Measurements from ENCODE around the gene FOSL2.

Gene FOSL2

DNA sequence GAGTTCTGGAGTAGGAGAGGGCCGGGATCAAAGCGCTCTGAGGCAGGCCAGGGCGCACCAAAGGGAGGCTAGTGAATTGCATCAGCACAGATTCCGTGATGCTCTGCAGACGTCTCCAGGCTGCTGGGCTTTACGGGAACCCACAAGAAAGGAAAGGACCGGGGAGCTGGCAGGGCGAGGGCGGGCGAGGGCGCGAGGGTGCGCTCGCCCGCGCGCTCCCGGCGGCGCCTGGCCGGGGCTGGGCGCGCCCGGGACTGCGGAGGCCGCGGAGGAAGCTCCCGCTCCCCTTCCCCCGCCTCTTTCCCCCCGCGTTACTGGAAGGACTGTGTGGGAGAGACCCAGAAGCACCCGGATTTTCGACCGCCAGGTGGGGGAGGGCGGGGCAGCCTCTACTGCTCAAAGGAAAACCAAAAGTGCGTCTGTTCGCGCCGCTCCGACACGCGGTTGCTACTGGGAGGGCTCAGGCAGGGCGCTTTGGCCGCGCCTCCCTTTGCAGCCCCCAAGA is 2.4 kb upstream of the FOSL2 start:
- Mint-ChIP-seq H3K36me3 (ENCODE audit: low read depth) (no peaks in the 10 kb centered on the region), H3K9me3 (no peaks in the 10 kb centered on the region), H3K4me3 (peak overlapping the region; percentile 82), H3K27ac (no peak overlapping the region), H3K27me3 (peaks cover 12% of the 10 kb centered on the region), H3K4me1 (ENCODE audit: low read depth) (peaks cover 22% of the 10 kb centered on the region)
- intact Hi-C loops (cut with micrococcal nuclease), result loop anchor here (1.0 to 5.0 kb wide), 3 partner anchors 31 to 498 kb away; partner anchors contain the start of genes BABAM2 and RBKS

DNA sequence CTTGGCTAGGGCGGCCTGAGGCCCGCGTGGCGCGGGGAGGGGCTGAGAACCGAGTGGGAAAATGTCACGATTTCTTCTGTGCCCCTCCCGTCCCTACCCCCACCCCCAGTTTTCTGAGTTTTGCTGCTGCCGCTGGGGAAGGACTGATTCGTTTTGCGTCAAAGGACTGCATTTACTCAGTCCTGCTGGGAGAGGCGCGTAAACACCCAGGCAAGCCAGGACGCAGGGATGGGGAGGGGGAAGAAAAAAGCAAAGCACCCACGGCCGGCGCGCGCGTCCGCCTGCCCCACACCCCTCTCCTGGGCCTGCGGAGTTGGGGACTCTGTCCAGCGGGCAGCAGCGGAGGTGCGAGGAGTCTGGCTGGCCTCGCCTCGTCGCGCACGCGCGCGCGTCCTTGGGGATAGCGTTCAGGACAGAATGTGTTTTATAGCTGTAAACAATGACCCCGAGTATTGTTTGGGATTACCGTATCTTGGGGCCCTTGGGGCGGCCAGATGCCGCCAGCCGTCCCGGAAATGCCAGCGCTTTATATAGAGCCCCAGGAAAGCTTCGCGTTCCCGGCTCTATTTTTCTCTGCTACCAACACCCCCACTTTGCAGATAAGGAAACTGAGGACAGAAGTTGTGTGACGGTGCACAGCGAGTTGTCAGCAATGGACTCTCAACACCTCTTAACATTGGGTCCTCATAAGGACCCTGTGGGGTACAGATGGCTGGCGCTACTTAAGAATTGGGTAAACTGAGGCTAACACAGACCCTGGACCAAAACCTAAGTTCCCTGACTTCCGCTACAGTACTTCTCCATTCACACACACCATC is 1.7 kb upstream of the FOSL2 start:
- no peaks in the 10 kb centered on the region for H3K36me3 Mint-ChIP-seq (ENCODE audit: low read depth)
- no peak overlapping the region for H3K27ac Mint-ChIP-seq
- H3K4me1 Mint-ChIP-seq (ENCODE audit: low read depth), result peaks cover 22% of the 10 kb centered on the region
- peak overlapping the region; percentile 82 for H3K4me3 Mint-ChIP-seq
- H3K27me3 Mint-ChIP-seq, result peaks cover 12% of the 10 kb centered on the region
- intact Hi-C loops (cut with micrococcal nuclease), result loop anchor here (1.0 to 5.0 kb wide), 3 partner anchors 32 to 499 kb away; partner anchors contain the start of genes BABAM2 and RBKS
- no peaks in the 10 kb centered on the region for H3K9me3 Mint-ChIP-seq

DNA sequence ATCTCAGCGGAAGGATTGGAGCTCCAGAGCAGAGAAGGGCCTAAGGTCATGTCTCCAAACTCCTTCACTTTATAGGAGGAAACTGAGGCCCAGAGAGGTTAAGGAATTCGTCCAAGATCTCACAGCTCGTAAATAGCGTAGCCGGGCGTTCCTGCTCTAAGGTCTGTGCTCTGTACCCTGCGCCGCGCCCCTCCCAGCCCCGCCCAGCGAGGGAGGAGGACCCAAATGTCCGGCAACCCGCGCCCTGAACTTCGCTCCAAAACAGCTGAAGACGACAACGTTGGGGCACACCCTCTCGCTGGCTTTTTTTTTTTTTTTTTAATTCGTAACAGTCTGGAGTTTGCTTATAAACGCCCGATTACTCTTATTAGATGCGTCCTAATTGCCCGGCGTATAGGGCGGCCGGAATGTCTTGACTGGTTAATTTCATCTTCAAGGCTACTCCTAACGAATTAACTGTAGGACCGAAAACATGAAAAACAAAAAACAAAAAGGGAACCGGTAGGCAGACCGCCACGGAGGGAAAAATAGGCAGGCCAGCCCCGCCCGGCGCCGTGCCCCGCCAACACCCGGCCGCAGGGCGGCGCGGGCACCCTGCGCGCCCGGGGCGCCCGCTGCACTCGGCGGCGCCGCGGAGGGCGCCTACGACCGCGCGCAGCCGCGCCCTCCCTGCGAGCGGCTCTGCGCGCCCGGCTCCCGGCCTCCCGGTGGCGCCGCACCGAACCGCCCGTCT is 928 bp upstream of the FOSL2 start:
- Mint-ChIP-seq H3K27ac (no peak overlapping the region), H3K36me3 (ENCODE audit: low read depth) (no peaks in the 10 kb centered on the region), H3K4me3 (peak overlapping the region; percentile 82), H3K9me3 (no peaks in the 10 kb centered on the region), H3K27me3 (peaks cover 12% of the 10 kb centered on the region), H3K4me1 (ENCODE audit: low read depth) (peaks cover 22% of the 10 kb centered on the region)
- intact Hi-C loops (cut with micrococcal nuclease), result loop anchor here (5.0 kb wide), 2 partner anchors 49 to 499 kb away; partner anchors contain the start of genes BABAM2 and RBKS

DNA sequence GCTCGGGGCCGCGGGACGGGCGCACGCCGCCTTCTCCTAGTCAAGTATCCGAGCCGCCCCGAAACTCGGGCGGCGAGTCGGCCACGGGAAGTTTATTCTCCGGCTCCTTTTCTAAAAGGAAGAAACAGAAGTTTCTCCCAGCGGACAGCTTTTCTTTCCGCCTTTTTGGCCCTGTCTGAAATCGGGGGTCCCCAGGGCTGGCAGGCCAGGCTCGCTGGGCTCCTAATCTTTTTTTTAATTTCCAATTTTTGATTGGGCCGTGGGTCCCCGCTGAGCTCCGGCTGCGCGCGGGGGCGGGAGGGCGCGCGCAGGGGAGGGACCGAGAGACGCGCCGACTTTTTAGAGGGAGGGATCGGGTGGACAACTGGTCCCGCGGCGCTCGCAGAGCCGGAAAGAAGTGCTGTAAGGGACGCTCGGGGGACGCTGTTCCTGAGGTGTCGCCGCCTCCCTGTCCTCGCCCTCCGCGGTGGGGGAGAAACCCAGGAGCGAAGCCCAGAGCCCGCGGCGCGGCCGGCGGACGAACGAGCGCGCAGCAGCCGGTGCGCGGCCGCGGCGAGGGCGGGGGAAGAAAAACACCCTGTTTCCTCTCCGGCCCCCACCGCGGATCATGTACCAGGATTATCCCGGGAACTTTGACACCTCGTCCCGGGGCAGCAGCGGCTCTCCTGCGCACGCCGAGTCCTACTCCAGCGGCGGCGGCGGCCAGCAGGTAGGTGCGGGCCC is 617 bp downstream of the FOSL2 start:
- no peak overlapping the region for H3K27ac Mint-ChIP-seq
- H3K36me3 Mint-ChIP-seq (ENCODE audit: low read depth), result no peaks in the 10 kb centered on the region
- H3K9me3 Mint-ChIP-seq, result no peaks in the 10 kb centered on the region
- intact Hi-C loops (cut with micrococcal nuclease), result loop anchor here (5.0 kb wide), 2 partner anchors 51 to 501 kb away; partner anchors contain the start of genes BABAM2 and RBKS
- H3K4me1 Mint-ChIP-seq (ENCODE audit: low read depth), result peaks cover 22% of the 10 kb centered on the region
- no peak overlapping the region for H3K4me3 Mint-ChIP-seq
- peaks cover 8% of the 10 kb centered on the region for H3K27me3 Mint-ChIP-seq

DNA sequence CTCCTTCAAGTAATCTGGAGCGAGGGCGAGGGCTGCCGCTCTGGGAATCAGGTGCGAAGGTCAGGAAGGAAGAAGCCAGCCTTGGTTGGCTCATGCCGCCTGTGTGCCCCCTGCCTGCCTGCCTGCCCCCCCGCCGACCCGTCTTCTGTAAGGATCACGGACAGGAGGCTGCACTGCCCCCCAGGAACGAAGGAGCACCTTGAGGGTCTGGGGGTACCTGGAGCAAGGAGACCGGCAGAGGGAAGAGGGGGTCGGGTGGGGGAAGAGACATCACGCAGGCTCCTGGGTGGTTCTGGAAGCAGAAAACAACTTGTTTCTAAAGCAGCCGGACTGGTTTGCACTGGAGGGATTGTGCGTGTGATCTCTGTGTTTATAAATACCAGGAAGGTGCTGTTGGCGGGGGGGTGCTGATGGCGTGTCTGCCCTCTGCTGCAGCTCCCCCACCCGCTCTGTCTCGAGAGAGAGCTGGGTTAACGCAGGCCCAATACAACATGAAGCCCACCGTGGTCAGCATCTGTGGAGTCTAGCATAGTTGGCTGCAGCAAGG is 1.7 kb downstream of the FOSL2 start:
- no peaks in the 10 kb centered on the region for H3K9me3 Mint-ChIP-seq
- peaks cover 19% of the 10 kb centered on the region for H3K4me1 Mint-ChIP-seq (ENCODE audit: low read depth)
- H3K27me3 Mint-ChIP-seq, result peaks cover 4% of the 10 kb centered on the region
- no peak overlapping the region for H3K4me3 Mint-ChIP-seq
- no peaks in the 10 kb centered on the region for H3K36me3 Mint-ChIP-seq (ENCODE audit: low read depth)
- H3K27ac Mint-ChIP-seq, result no peak overlapping the region
- intact Hi-C loops (cut with micrococcal nuclease), result loop anchor here (2.0 to 5.0 kb wide), 3 partner anchors 52 to 502 kb away; partner anchors contain the start of genes BABAM2 and RBKS

DNA sequence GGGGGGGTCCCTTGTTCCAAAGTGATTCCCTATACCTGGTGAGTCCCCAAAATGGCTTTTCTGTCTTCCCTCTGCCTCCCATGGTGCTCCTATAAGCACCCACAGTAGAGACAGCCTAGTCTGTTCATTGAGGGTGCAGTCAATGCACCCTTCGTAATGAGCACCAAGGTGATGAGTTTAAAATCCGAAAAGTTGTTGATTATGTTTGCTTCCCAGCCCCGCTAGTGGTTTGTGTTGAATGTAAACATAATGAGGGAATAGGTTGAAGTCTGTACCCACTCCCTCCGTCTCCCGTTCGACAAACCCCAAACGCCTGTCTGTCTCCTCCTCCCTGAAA is 2.3 kb downstream of the FOSL2 start:
- intact Hi-C loops (cut with micrococcal nuclease), result loop anchor here (2.0 to 5.0 kb wide), 3 partner anchors 53 to 503 kb away; partner anchors contain the start of genes BABAM2 and RBKS
- Mint-ChIP-seq H3K4me3 (no peak overlapping the region), H3K27me3 (peaks cover under 1% of the 10 kb centered on the region), H3K4me1 (ENCODE audit: low read depth) (peaks cover 13% of the 10 kb centered on the region), H3K27ac (no peak overlapping the region), H3K36me3 (ENCODE audit: low read depth) (no peaks in the 10 kb centered on the region), H3K9me3 (no peaks in the 10 kb centered on the region)

DNA sequence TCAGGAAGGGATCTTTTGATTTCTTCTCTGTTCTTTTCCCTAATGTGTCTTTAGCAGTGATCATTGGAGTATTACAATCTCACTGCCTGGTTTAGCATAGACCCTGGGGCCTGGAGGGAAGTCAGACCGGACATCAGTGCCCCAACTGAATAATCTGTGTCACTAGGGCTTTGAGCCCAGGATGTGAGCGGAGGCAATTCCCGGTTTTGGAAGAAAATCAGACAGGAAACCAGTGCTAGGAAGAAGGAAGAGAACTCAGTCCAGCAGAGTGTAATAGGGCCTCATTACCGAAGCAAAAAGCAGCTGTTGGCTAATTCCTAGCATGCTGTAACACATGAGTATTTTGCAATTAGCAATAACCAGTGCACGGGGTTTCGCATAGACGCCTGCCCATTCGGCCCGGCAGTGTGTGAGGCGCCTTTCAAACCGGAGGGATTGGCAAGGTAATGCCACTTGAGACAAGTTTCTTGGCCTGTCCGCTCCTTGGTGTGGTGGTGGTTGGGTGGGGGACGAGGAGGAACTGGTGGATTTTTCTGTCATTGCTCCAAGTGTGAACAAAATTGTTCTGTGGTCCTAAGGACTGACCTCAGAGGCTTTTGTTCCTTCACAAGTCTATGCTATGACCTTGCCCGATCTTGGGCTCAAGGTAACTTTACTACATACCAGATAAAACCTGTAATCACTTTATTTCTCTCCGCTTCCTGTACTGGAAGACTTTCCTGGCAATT is 2.8 kb downstream of the FOSL2 start:
- intact Hi-C loops (cut with micrococcal nuclease), result loop anchor here (2.0 kb wide), 2 partner anchors 53 to 641 kb away; no protein-coding TSS in a partner anchor

DNA sequence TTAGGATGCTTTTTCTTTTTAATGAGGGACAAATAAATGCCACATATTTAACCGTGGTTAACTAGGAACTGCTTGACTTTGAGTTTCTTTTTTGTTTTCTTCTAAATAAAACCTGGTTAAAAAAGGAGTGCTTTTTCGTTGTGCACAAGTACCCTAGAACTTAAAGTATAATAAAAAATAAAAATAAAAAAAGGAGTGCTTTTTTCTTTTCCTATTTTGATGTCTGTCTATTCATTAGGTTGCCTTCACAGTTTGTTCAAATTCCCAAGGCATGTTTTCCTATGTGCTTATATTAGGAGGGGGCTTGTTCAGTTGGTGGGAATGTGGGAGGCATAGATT is 4.4 kb downstream of the FOSL2 start:
- H3K4me1 Mint-ChIP-seq (ENCODE audit: low read depth), result no peaks in the 10 kb centered on the region
- H3K4me3 Mint-ChIP-seq, result peak overlapping the region; percentile 44
- intact Hi-C loops (cut with micrococcal nuclease), result loop anchor here (2.0 kb wide), 1 partner anchor 642 kb away; no protein-coding TSS in a partner anchor
- H3K9me3 Mint-ChIP-seq, result no peaks in the 10 kb centered on the region
- H3K36me3 Mint-ChIP-seq (ENCODE audit: low read depth), result no peaks in the 10 kb centered on the region
- no peak overlapping the region for H3K27ac Mint-ChIP-seq
- H3K27me3 Mint-ChIP-seq, result no peaks in the 10 kb centered on the region

More for the DNA sequence above, 2.8 kb downstream of the FOSL2 start:
- H3K4me1 Mint-ChIP-seq (ENCODE audit: low read depth), result peaks cover 10% of the 10 kb centered on the region
- no peaks in the 10 kb centered on the region for H3K36me3 Mint-ChIP-seq (ENCODE audit: low read depth)
- H3K9me3 Mint-ChIP-seq, result no peaks in the 10 kb centered on the region
- H3K27me3 Mint-ChIP-seq, result no peaks in the 10 kb centered on the region
- H3K4me3 Mint-ChIP-seq, result no peak overlapping the region
- H3K27ac Mint-ChIP-seq, result no peak overlapping the region

DNA sequence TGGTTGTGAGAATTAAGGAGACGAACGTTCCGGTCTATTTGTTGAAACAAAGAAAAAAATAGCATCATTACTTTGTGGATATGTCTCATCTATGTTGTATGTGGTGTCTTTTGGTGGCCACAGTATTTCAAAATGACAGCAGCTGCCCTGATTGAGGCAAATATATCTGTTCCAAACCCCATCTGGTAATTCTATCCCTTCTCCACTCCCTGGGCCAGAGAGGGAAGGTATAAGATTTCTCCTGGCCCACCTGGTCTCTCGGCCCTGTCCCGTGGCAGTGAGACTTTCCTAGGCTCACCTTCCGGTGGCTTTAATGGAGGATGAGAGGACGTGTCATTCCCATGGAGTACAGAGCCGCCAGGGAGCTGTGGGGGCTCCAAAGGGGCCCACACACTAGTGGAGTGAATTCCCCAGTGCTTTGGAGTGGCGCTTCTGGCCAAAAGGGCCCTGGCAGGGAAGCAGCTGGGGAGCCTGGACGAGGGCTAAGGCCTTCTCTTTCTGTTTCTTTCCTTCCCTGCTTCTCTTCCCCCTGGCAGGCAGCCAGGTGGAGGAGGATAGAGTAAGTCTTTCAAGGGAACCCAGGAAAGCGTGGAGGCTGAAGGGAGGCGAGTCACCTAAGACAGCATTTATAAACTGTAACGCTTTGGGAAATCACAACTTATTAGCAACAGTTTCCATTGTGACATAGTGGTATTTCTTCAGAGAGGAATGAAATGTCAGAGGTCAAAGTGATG is 5.6 kb downstream of the FOSL2 start:
- Mint-ChIP-seq H3K9me3 (no peaks in the 10 kb centered on the region), H3K4me3 (peak overlapping the region; percentile 44), H3K27me3 (no peaks in the 10 kb centered on the region), H3K4me1 (ENCODE audit: low read depth) (peaks cover 3% of the 10 kb centered on the region), H3K27ac (peak overlapping the region; percentile 51), H3K36me3 (ENCODE audit: low read depth) (no peaks in the 10 kb centered on the region)
- intact Hi-C loops (cut with micrococcal nuclease), result no loop called here

DNA sequence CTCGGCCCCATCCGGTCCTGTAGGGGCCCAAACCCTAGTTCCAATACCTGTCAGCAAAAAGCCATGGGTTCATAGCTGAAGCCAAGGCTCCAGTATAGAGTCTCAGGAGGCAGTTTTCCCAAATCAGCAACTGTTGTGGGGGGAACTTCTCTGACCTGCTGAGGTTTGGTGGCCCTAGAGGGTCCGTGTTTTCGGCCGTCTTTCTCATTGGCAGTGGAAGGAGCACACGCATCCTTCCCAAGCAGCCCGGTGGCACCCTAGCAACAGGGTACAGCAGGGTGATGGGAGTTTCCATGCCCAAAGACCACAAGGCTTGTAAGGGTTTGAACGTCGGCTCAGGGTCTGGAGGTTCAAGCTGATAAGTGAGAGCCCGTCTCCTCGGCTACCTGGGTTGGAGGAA is 6.6 kb downstream of the FOSL2 start:
- Mint-ChIP-seq H3K36me3 (ENCODE audit: low read depth) (no peaks in the 10 kb centered on the region), H3K27me3 (no peaks in the 10 kb centered on the region), H3K4me3 (no peak overlapping the region), H3K27ac (peak overlapping the region; percentile 51), H3K9me3 (no peaks in the 10 kb centered on the region), H3K4me1 (ENCODE audit: low read depth) (peaks cover 14% of the 10 kb centered on the region)
- intact Hi-C loops (cut with micrococcal nuclease), result no loop called here

DNA sequence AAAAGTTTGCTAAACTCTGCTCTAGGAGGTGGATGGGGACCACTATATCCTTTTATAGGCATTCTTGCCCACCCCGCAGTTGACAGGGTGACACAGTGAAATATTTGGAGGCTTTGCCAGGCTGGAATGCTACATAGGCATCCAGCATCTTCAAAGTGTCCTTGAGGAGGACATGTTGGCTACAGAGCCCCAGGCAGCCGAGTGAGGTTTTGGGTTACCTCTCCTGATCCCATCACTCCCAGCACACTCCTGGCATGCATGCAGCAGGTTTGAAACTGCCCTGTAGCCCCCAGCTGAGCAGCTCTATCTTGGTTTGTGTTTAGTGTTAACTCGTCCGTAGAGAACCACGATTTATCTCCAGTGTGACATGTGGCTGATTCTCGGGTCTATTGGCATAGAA is 7.3 kb downstream of the FOSL2 start:
- no peaks in the 10 kb centered on the region for H3K36me3 Mint-ChIP-seq (ENCODE audit: low read depth)
- intact Hi-C loops (cut with micrococcal nuclease), result no loop called here
- peaks cover 20% of the 10 kb centered on the region for H3K4me1 Mint-ChIP-seq (ENCODE audit: low read depth)
- no peak overlapping the region for H3K4me3 Mint-ChIP-seq
- H3K27ac Mint-ChIP-seq, result no peak overlapping the region
- H3K9me3 Mint-ChIP-seq, result no peaks in the 10 kb centered on the region
- no peaks in the 10 kb centered on the region for H3K27me3 Mint-ChIP-seq

DNA sequence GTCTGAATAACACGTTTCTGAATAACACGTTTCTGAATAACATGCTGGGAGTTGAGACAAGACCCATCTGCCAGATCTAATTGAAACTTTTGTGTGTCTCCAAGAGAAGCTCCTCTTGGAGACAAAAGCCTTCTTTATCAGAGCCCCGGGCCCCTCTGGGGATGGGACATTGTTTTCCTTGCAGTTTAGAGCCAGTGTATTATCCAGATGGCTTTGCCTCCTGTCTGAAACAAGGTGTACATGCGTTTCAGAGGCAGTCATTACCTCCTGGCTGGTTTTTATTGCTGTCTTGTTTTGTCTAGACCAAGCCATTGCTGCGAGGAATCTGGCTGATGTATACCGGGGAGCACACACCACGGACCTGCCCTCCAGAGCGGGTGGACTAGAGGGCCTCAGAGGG is 7.8 kb downstream of the FOSL2 start:
- Mint-ChIP-seq H3K36me3 (ENCODE audit: low read depth) (no peaks in the 10 kb centered on the region), H3K4me3 (no peak overlapping the region), H3K9me3 (no peaks in the 10 kb centered on the region), H3K27ac (no peak overlapping the region), H3K27me3 (no peaks in the 10 kb centered on the region), H3K4me1 (ENCODE audit: low read depth) (peaks cover 25% of the 10 kb centered on the region)
- intact Hi-C loops (cut with micrococcal nuclease), result no loop called here

All from dendritic cell treated with granulocyte-macrophage colony-stimulating factor and Interleukin-4, amounts not matched to agents 40 ng/mL and 50 ng/mL, for 4 days (primary cell).